Spleen (tissue), 11 donors: ENCODE measurements around the gene BANF1. TPM values are rescaled to one million over a fixed set of nuclear protein-coding genes. Genes with fewer than 3 reads are reported as not detected.
A peak's percentile ranks its signal among the peaks of the same experiment; 100 is the strongest.

Experiments used
- DNase-seq: peaks from one replicate; pipeline ENCODE4 v3.0.0-alpha.2; 2020
- H3K27ac ChIP-seq, 8 donors: fragments of 200-600 bp; sonication (generic) in 7 of 8; 1 replicate in 4 of 8; 2 replicates in 4 of 8; pipeline versions ENCODE4 v1.5.0 to v1.8.0; 2016 to 2021; ENCODE audit warnings: inconsistent platforms in 4 of 8, mild to moderate bottlenecking in 4 of 8, moderate library complexity in 1 of 8
- H3K27me3 ChIP-seq, 7 donors: fragments of 200-600 bp; sonication (generic) in 6 of 7; replicated peaks in 1 of 7; 1 replicate in 4 of 7; 2 replicates in 3 of 7; pipeline versions ENCODE4 v1.5.0 to v1.8.0; 2016 to 2021; ENCODE audit warnings: inconsistent platforms in 3 of 7, mild to moderate bottlenecking in 1 of 7
- H3K36me3 ChIP-seq, 6 donors: fragments of 200-600 bp; sonication (generic) in 5 of 6; 1 replicate in 4 of 6; 2 replicates in 2 of 6; pipeline versions ENCODE4 v1.5.0 to v1.8.0; 2016 to 2021; ENCODE audit warnings: inconsistent platforms in 2 of 6
- H3K4me1 ChIP-seq, 6 donors: fragments of 200-600 bp; sonication (generic) in 5 of 6; 1 replicate in 3 of 6; 2 replicates in 3 of 6; pipeline versions ENCODE4 v1.5.0 to v1.8.0; 2016 to 2021; ENCODE audit warnings: inconsistent platforms in 3 of 6
- H3K4me3 ChIP-seq, 8 donors: fragments of 200-600 bp; sonication (generic) in 7 of 8; 1 replicate in 4 of 8; 2 replicates in 4 of 8; pipeline versions ENCODE4 v1.5.0 to v1.8.0; 2016 to 2021; ENCODE audit warnings: inconsistent platforms in 4 of 8, mild to moderate bottlenecking in 4 of 8, moderate library complexity in 2 of 8
- H3K9me3 ChIP-seq, 8 donors: fragments of 200-600 bp; sonication (generic) in 7 of 8; 1 replicate in 4 of 8; 2 replicates in 4 of 8; pipeline versions ENCODE4 v1.5.0 to v1.8.0; 2016 to 2021; ENCODE audit warnings: inconsistent platforms in 4 of 8
- POLR2A ChIP-seq, 3 donors: fragments of 450-650 bp; IDR thresholded peaks; one replicate each; pipeline ENCODE4 v1.5.1; 2017; ENCODE audit warnings: antibody characterized with exemption in 3 of 3, mild to moderate bottlenecking in 1 of 3
- POLR2AphosphoS5 ChIP-seq, 3 donors: sonication (generic); formaldehyde crosslinking; IDR thresholded peaks; one replicate each; pipeline ENCODE4 v1.5.1; 2017; ENCODE audit warnings: antibody characterized with exemption in 3 of 3
- WGBS, 5 donors: extraction: QIAGEN DNeasy Blood & Tissue Kit in 3 of 5; methylation state at CpG; one replicate each; pipeline versions ENCODE4 v1.1.5 to v1.1.7; 2013 to 2018; 5-methylcytosine and 5-hydroxymethylcytosine counted together
- intact Hi-C: fragments of 100-400 bp; cut with DNase I; formaldehyde crosslinking; loops from one replicate; pipeline ENCODE4 v1.15.0; 2023; ENCODE audit warnings: low total_unique reads
- polyA plus RNA-seq, 3 donors: library from polyadenylated mRNA; stranded (reverse); fragments of 200-250 nt; gene quantifications; one replicate each; pipeline ENCODE4 v1.2.1, GENCODE V29; 2013
- total RNA-seq, 7 donors: library from RNA; depleted of rRNA in 3 of 7; stranded (reverse); fragments of >200 nt in 3 of 7; fragmentation: NEBNext Ultra II Directional in 4 of 7; extraction: Animal tissue kit (Norgen Biotek cat#: 25700) in 4 of 7; gene quantifications; one replicate each; pipeline versions ENCODE4 v1.1.0 to v1.2.1, GENCODE V29; 2016 to 2021
- TF ChIP-seq, protein P1 (sequence below), 11 experiments: fragments of 200-600 bp in 7 of 11; fragments of 450-650 bp in 4 of 11; sonication (generic) in 4 of 11; IDR thresholded peaks in 8 of 11; conservative IDR thresholded peaks in 3 of 11; 1 replicate in 7 of 11; 2 replicates in 4 of 11; pipeline versions ENCODE4 v1.4.0 to v1.8.0; 2016 to 2021; ENCODE audit warnings: antibody characterized with exemption in 11 of 11, inconsistent platforms in 4 of 11, mild to moderate bottlenecking in 1 of 11
- donor health status: healthy with polysubstance abuse.
- donor health status: DM: no; HTN: no; CAD: no; lungs with moderate emphysema.
- donor health status: DM: no; HTN: no; CAD: no.
- donor health status: Bipolar disorder and iron deficiency.
- donor health status: healthy.
- donor health status: DM: no; HTN: no; CAD: no.
- donor health status: DM: yes; HTN: yes; CAD: no.

BANF1 gene
- total and polyA plus RNA-seq, 10 donors, result 50.5 to 219 (median 109) TPM

DNA sequence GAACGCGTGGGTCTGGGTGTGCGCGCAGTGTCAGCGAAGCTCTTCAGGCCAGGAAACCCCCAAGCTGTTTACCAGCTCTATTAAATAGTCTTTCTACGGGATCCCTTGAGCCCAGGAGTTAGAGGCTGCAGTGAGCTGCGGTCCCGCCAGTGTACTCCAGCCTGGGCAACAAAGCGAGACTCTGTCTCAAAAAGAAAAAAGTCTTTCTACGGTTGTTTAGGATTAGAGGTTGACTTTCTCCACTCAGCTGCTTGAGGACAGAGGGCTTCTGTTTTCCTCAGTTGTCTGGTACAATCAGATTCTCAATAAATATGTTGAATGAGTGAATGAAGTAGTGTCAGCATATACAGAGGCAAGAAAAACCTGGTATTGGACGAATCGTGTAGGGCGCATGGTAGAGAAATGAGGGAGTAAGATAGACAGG, 40.1 kb upstream of the BANF1 start:
- no peaks in the 10 kb centered on the region for H3K9me3 ChIP-seq
- peak overlapping the region; percentile 64 to 97 (median 94) for H3K27ac ChIP-seq
- peak overlapping the region; percentile 79 to 100 (median 98) for H3K4me3 ChIP-seq
- DNase-seq, result no peak
- TF ChIP-seq POLR2A (IDR thresholded peaks at IDR 0.05), result no peak
- TF ChIP-seq POLR2AphosphoS5 (IDR thresholded peaks at IDR 0.05), result no peak
- TF ChIP-seq, protein P1, sequence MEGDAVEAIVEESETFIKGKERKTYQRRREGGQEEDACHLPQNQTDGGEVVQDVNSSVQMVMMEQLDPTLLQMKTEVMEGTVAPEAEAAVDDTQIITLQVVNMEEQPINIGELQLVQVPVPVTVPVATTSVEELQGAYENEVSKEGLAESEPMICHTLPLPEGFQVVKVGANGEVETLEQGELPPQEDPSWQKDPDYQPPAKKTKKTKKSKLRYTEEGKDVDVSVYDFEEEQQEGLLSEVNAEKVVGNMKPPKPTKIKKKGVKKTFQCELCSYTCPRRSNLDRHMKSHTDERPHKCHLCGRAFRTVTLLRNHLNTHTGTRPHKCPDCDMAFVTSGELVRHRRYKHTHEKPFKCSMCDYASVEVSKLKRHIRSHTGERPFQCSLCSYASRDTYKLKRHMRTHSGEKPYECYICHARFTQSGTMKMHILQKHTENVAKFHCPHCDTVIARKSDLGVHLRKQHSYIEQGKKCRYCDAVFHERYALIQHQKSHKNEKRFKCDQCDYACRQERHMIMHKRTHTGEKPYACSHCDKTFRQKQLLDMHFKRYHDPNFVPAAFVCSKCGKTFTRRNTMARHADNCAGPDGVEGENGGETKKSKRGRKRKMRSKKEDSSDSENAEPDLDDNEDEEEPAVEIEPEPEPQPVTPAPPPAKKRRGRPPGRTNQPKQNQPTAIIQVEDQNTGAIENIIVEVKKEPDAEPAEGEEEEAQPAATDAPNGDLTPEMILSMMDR (IDR thresholded peaks at IDR 0.05 in 8 of 11, conservative IDR thresholded peaks at IDR 0.05 in 3 of 11), result no peak
- no peaks in the 10 kb centered on the region for H3K27me3 ChIP-seq
- H3K36me3 ChIP-seq, result peaks cover 7 to 41% (median 35%) of the 10 kb centered on the region in 6 donors
- intact Hi-C loops, result no loop called here
- peaks cover 19 to 50% (median 42%) of the 10 kb centered on the region in 6 donors for H3K4me1 ChIP-seq
- WGBS, 5 donors, result 6 to 8% (median 7%) methylated on average over 8 to 13 of the region's 13 CpGs

DNA sequence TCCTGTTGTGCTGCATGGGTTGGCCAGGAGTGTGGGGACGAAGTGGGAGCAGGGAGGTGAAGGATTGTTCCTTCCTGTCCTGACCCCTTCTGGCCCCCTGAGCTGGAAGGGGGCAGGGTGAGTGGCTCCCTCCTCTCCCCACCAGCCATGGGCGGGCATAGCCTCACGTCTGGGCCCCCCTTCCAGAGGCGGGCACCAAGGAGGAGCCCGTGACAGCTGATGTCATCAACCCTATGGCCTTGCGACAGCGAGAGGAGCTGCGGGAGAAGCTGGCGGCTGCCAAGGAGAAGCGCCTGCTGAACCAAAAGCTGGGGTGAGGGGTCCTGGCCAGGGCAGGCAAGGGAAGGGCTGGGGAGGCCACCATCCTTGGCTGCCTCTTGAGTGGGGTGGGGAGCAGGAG, 37.4 kb upstream of the BANF1 start:
- H3K36me3 ChIP-seq, result peaks cover 7 to 68% (median 63%) of the 10 kb centered on the region in 6 donors

DNA sequence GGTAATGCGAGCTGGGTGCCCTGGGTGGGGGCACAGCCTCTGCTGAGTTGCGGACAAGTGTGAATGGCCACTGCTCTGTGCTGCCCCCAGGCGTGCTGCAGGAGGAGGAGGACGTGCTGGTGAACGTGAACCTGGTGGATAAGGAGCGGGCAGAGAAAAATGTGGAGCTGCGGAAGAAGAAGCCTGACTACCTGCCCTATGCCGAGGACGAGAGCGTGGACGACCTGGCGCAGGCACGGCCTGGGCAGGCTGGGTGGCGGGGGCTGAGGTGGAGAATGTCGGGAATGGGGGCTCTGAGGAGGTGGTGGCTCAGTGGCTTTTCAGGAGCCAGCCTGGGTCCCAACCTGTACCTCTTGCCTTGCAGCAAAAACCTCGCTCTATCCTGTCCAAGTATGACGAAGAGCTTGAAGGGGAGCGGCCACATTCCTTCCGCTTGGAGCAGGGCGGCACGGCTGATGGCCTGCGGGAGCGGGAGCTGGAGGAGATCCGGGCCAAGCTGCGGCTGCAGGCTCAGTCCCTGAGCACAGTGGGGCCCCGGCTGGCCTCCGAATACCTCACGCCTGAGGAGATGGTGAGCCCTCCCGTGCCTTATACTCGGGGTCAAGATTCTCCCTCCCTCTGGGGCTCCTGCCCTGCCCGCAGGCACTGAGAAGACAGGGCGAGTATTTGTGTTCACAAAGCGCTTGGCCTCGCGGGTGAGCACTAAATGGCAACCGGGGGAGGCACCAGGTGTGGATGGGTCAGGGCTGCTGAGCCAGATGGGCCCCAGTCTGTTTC, 36.1 kb upstream of the BANF1 start:
- Histone ChIP-seq H3K9me3 (no peaks in the 10 kb centered on the region), H3K36me3 (peaks cover 7 to 75% (median 68%) of the 10 kb centered on the region in 6 donors), H3K4me1 (peaks cover 19 to 65% (median 42%) of the 10 kb centered on the region in 6 donors), H3K27me3 (no peaks in the 10 kb centered on the region), H3K27ac (no peak overlapping the region), H3K4me3 (no peak overlapping the region)
- peak in 1 of 3 donors; percentile 47 for TF ChIP-seq POLR2AphosphoS5 (IDR thresholded peaks at IDR 0.05)
- no peak for TF ChIP-seq POLR2A (IDR thresholded peaks at IDR 0.05)
- 95 to 97% (median 96%) methylated on average over 22 to 36 of the region's 36 CpGs for WGBS, 5 donors
- no peak for DNase-seq
- intact Hi-C loops, result no loop called here

More for the DNA sequence above, 37.4 kb upstream of the BANF1 start:
- intact Hi-C loops, result no loop called here
- H3K27me3 ChIP-seq, result no peaks in the 10 kb centered on the region
- H3K4me3 ChIP-seq, result no peak overlapping the region
- H3K9me3 ChIP-seq, result no peaks in the 10 kb centered on the region
- H3K27ac ChIP-seq, result no peak overlapping the region
- 74 to 92% (median 81%) methylated on average over 10 of the region's 10 CpGs for WGBS, 5 donors
- TF ChIP-seq, protein P1 (IDR thresholded peaks at IDR 0.05 in 8 of 11, conservative IDR thresholded peaks at IDR 0.05 in 3 of 11), result no peak
- TF ChIP-seq POLR2AphosphoS5 (IDR thresholded peaks at IDR 0.05) (no peak), POLR2A (IDR thresholded peaks at IDR 0.05) (no peak)
- no peak for DNase-seq
- H3K4me1 ChIP-seq, result peaks cover 19 to 66% (median 48%) of the 10 kb centered on the region in 6 donors

DNA sequence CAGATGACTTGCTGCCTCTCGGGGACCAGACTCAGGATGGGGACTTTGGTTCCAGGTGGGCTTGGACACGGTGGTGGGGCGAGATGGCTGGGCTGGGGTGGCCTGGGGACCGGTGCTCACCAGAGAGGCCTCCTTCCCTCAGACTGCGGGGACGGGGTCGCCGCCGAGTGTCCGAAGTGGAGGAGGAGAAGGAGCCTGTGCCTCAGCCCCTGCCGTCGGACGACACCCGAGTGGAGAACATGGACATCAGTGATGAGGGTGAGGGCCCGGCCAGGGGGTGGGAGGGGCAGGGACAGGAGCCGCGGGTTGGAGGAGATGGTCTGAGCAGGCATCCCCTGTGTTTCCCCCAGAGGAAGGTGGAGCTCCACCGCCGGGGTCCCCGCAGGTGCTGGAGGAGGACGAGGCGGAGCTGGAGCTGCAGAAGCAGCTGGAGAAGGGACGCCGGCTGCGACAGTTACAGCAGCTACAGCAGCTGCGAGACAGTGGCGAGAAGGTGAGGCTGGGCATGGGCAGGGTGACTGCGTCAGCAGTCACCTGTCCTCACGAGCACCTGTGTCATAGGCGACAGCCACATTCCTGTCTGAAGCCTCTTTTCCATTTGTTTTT, 34.9 kb upstream of the BANF1 start:
- Histone ChIP-seq H3K4me1 (peaks cover 16 to 59% (median 37%) of the 10 kb centered on the region in 6 donors), H3K4me3 (no peak overlapping the region), H3K27ac (peak overlapping the region in 1 of 8 donors; percentile 88), H3K9me3 (no peaks in the 10 kb centered on the region), H3K27me3 (no peaks in the 10 kb centered on the region), H3K36me3 (peaks cover 7 to 85% (median 68%) of the 10 kb centered on the region in 6 donors)
- WGBS, 5 donors, result 94 to 97% (median 96%) methylated on average over 22 to 30 of the region's 30 CpGs
- intact Hi-C loops, result no loop called here
- no peak for TF ChIP-seq POLR2A (IDR thresholded peaks at IDR 0.05)
- TF ChIP-seq POLR2AphosphoS5 (IDR thresholded peaks at IDR 0.05), result peak in 1 of 3 donors; percentile 45
- DNase-seq, result no peak
